KMS-11 (cell line): ENCODE measurements around the gene TAMALIN.

Experiments
- H2AFZ ChIP-seq: fragments of 200-600 bp; sonication (generic); 2 replicates; pipeline ENCODE4 v1.6.1; 2016; ENCODE audit warnings: antibody characterized with exemption, mixed run types, low read depth
- H3K27ac ChIP-seq: fragments of 200-600 bp; sonication (generic); 2 replicates; pipeline ENCODE4 v1.6.1; 2016; ENCODE audit warnings: mild to moderate bottlenecking, mixed run types
- H3K27me3 ChIP-seq: fragments of 200-600 bp; sonication (generic); 2 replicates; pipeline ENCODE4 v1.6.1; 2017; ENCODE audit warnings: mild to moderate bottlenecking, low read depth, mixed run types, moderate library complexity; ENCODE audit not compliant: insufficient read depth
- H3K36me3 ChIP-seq: fragments of 200-600 bp; sonication (generic); 2 replicates; pipeline ENCODE4 v1.6.1; 2017; ENCODE audit warnings: mild to moderate bottlenecking, mixed run types; ENCODE audit not compliant: insufficient read depth
- H3K4me1 ChIP-seq: fragments of 200-600 bp; sonication (generic); 2 replicates; pipeline ENCODE4 v1.6.1; 2016; ENCODE audit warnings: mild to moderate bottlenecking, low read depth, mixed run types; ENCODE audit not compliant: poor library complexity, severe bottlenecking
- H3K4me2 ChIP-seq: fragments of 200-600 bp; sonication (generic); 2 replicates; pipeline ENCODE4 v1.7.0; 2016; ENCODE audit warnings: mild to moderate bottlenecking, mixed run types
- H3K4me3 ChIP-seq: fragments of 200-600 bp; sonication (generic); IDR thresholded peaks from 2 replicates; pipeline ENCODE4 v1.6.1; 2017; ENCODE audit warnings: low read depth, low read length, mixed read lengths; ENCODE audit not compliant: insufficient read depth
- H3K79me2 ChIP-seq: fragments of 200-600 bp; sonication (generic); 2 replicates; pipeline ENCODE4 v1.6.1; 2016; ENCODE audit warnings: low read depth, mixed run types; ENCODE audit not compliant: insufficient read depth
- H3K9ac ChIP-seq: fragments of 200-600 bp; sonication (generic); 2 replicates; pipeline ENCODE4 v1.6.1; 2016; ENCODE audit warnings: mild to moderate bottlenecking, mixed run types
- H4K20me1 ChIP-seq: fragments of 200-600 bp; sonication (generic); 2 replicates; pipeline ENCODE4 v1.6.1; 2016; ENCODE audit warnings: mild to moderate bottlenecking, mixed run types; ENCODE audit not compliant: insufficient read depth
- TF ChIP-seq, protein P1 (sequence below): fragments of 200-600 bp; sonication (generic); conservative IDR thresholded peaks from 2 replicates; pipeline ENCODE4 v1.6.1; 2017; ENCODE audit warnings: low read depth, mild to moderate bottlenecking, antibody characterized with exemption, low read length, moderate library complexity, mixed read lengths

TAMALIN gene

GRCh38 chr12:52050116-52050757 lies 43.5 kb downstream of the TAMALIN start:
- H3K27me3 ChIP-seq, result no peaks in the 10 kb centered on the region
- no peak overlapping the region for H3K4me3 ChIP-seq
- H3K36me3 ChIP-seq, result no peaks in the 10 kb centered on the region
- peak overlapping the region; percentile 86 for H3K4me2 ChIP-seq
- H3K4me1 ChIP-seq, result peaks cover 25% of the 10 kb centered on the region
- H4K20me1 ChIP-seq, result no peaks in the 10 kb centered on the region
- peak overlapping the region; percentile 98 for H3K9ac ChIP-seq
- TF ChIP-seq, protein P1, sequence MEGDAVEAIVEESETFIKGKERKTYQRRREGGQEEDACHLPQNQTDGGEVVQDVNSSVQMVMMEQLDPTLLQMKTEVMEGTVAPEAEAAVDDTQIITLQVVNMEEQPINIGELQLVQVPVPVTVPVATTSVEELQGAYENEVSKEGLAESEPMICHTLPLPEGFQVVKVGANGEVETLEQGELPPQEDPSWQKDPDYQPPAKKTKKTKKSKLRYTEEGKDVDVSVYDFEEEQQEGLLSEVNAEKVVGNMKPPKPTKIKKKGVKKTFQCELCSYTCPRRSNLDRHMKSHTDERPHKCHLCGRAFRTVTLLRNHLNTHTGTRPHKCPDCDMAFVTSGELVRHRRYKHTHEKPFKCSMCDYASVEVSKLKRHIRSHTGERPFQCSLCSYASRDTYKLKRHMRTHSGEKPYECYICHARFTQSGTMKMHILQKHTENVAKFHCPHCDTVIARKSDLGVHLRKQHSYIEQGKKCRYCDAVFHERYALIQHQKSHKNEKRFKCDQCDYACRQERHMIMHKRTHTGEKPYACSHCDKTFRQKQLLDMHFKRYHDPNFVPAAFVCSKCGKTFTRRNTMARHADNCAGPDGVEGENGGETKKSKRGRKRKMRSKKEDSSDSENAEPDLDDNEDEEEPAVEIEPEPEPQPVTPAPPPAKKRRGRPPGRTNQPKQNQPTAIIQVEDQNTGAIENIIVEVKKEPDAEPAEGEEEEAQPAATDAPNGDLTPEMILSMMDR, result no peak
- peak overlapping the region; percentile 94 for H2AFZ ChIP-seq
- peak overlapping the region; percentile 70 for H3K27ac ChIP-seq
- no peaks in the 10 kb centered on the region for H3K79me2 ChIP-seq

GRCh38 chr12:52050758-52051541 lies 44.2 kb downstream of the TAMALIN start, which contains the start of gene NR4A1:
NR4A1 (plus strand) TSS chr12:52051442; CDS start chr12:52054329, 2,887 bp downstream.
- Histone ChIP-seq H3K79me2 (no peaks in the 10 kb centered on the region), H3K36me3 (no peaks in the 10 kb centered on the region), H3K4me3 (no peak within 1 kb of the TSS), H3K9ac (peak within 1 kb of the TSS; percentile 98), H3K4me2 (peak within 1 kb of the TSS; percentile 86), H3K27ac (peak within 1 kb of the TSS; percentile 70), H3K27me3 (no peaks in the 10 kb centered on the region), H2AFZ (peak within 1 kb of the TSS; percentile 94), H3K4me1 (peaks cover 21% of the 10 kb centered on the region), H4K20me1 (no peaks in the 10 kb centered on the region)
- TF ChIP-seq, protein P1, result no peak

GRCh38 chr12:52052468-52053186 lies 45.9 kb downstream of the TAMALIN start:
- no peaks in the 10 kb centered on the region for H4K20me1 ChIP-seq
- H3K4me3 ChIP-seq, result no peak overlapping the region
- H3K4me2 ChIP-seq, result no peak overlapping the region
- no peak overlapping the region for H2AFZ ChIP-seq
- no peak overlapping the region for H3K9ac ChIP-seq
- no peaks in the 10 kb centered on the region for H3K36me3 ChIP-seq
- H3K79me2 ChIP-seq, result no peaks in the 10 kb centered on the region
- H3K27me3 ChIP-seq, result no peaks in the 10 kb centered on the region
- H3K4me1 ChIP-seq, result peaks cover 20% of the 10 kb centered on the region
- TF ChIP-seq, protein P1, result no peak
- no peak overlapping the region for H3K27ac ChIP-seq

DNA sequence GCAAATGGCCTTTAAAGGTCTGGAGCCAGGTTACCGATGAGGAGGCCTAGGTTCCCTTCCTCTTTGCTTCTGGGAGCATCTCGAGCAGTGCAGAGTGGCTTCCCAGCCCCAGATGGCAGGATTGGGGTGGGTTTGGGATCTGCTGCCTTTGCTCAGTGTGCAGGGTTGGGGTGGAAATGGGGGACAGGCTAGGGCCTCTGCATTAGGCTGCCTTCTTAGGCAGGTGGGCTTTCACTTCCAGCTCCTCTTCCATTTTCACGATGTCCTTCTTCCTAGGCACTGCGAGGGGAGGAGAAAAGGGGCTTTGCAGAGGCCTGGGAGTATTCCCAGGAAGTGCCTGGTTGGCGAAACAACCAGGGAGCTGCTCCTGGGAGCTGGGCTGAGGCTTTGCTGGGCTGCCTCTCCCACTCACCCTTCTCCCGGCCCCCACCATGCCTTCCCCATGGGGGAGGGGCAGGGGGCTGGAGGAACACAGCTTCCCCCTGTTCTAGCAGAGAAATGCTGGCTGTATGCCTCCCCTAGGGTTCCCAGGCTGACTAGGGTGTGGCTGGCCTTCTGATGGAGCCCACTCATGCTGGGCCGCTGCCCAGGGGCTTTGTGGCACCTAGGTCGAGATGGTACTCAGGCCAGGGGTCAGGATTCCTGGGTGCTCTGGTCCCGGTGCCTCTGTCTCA lies 46.9 kb downstream of the TAMALIN start:
- H3K27ac ChIP-seq, result no peak overlapping the region
- H3K79me2 ChIP-seq, result no peaks in the 10 kb centered on the region
- H3K9ac ChIP-seq, result no peak overlapping the region
- no peak overlapping the region for H3K4me3 ChIP-seq
- no peak overlapping the region for H2AFZ ChIP-seq
- TF ChIP-seq, protein P1, result no peak
- H3K36me3 ChIP-seq, result no peaks in the 10 kb centered on the region
- H3K4me2 ChIP-seq, result no peak overlapping the region
- no peaks in the 10 kb centered on the region for H4K20me1 ChIP-seq
- H3K4me1 ChIP-seq, result peaks cover 20% of the 10 kb centered on the region
- H3K27me3 ChIP-seq, result no peaks in the 10 kb centered on the region
